A204.1 (cell line): ENCODE measurements around the gene TPST1.
"Not testable (repeated sequence)": the region's sequence is repeated elsewhere in the genome, so short reads cannot be mapped to it uniquely, and the experiment has no call there.

Experiments
- FAIRE-seq: peaks from 2 replicates; lab custom pipeline; 2012; peaks lifted over from hg19 to GRCh38; lab: Jason Lieb, UNC

TPST1 gene

DNA sequence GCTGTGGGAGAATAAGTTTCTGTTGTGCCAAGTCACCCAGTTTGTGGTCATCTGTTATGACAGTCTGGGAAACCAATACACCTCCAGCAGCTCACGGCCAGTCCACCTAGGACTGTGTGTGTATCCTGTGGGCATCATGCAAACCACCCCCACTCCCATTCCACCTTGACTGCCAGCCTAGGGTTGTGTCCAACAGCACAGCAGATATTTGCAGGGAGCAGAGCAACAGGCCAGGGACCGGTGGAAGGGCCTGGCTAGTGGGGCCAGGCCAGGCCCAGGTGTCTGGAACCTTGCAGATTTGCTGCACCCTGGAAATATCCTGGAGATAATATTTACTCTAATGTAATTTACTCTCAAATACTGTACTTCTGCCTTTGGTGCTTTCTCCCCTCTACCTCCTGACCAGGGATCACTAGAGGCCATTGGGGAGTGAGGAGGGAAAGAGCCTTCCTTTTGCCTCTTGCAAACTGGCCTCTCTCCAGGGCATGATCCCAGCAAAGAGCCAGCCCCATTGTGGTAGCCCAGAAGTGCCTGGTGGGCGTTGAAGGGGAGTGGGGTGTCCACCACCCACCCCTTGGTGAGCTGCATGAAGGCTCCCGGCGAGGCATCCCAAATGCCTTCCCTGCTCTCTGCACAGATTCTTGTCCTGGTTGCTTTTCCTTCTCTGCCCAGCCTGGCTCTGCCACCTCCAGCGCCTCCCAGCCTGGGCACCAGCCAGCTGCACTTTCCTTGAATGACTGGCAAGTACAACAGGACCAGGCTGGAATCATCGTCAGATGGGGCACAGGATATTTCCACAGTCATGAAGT, 15.2 kb upstream of the TPST1 start:
- no peak for FAIRE-seq

DNA sequence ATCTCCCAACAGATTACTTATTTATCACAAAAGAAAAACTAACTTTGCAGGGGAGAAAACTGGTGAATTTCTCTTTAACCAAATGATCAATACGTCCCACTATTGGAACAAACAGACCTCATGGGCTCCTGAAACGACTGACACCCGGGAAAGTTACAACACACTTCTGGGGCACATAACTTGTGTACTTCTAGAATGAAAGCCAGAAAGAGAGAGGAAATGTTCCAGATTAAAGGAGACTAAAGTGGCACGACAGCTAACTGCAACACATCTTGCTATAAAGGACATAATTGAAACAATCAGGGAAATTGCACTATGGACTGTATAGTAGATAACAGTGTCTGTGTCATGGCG, 14.7 kb upstream of the TPST1 start:
- FAIRE-seq: no peak

DNA sequence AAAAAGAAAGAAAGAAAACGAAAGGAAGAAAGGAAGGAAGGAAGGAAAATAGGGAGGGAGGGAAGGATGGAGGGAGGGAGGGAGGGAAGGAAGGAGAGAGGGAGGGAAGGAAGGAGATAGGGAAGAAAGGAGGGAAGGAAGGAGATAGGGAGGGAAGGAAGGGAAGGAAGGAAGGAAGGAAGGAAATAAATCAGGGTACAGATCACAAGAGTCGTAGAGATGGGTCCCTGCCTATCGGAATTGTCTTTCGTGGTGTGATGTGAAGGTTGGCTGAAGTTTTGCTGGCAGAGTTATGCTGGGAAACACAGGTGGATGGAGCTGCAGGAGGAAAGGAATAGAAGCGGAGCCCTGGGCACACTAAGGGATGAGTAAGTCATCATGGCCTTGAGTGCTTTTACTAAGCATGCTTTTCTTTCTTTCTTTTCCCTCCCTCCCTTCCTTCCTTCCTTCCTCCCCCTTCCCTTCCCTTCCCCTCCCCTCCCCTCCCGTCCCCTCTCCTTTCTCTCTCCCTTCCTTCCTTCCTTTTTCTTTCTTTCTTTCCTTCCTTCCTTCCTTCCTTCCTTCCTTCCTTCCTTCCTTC, 11.9 kb upstream of the TPST1 start:
- FAIRE-seq: no peak

DNA sequence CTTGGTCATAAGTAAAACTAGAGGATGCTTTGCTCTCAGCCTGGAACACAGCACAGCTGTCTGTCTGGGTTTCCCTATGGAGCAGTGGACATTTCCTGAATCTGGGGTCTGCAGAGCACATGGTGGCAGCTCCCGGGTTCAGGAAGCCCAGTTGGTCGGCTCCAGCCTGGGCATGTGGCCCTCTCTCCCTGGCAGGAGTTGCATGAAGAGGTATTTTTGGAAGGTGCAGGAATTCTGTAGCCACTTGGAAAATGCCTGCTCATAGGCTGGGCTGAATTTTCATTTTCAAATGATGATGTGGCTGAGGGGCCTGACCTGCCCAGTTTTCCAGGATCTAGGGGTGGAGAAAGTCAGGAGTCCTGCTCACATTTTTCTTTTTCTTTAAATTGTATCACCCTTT, 6.7 kb upstream of the TPST1 start:
- FAIRE-seq: no peak

DNA sequence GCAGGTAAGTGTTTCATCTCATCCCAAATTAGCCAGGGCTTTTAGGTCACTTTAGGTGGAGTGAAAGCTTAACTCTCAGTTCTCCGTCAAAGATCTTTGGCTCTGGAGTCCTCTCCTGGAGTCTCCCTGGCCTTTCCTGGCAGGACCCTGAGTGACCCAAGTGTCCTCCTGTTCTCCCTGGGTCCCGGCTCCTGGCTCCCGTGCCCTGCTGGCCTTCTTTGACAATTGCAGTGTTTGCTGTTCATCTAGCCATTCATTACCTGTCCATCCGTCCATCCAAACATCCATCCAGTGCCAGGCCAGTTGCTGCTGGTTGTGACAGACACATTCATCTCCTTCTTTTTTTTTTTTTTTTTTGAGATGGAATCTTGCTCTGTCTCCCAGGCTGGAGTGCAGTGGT, 6.2 kb upstream of the TPST1 start:
- FAIRE-seq: no peak

DNA sequence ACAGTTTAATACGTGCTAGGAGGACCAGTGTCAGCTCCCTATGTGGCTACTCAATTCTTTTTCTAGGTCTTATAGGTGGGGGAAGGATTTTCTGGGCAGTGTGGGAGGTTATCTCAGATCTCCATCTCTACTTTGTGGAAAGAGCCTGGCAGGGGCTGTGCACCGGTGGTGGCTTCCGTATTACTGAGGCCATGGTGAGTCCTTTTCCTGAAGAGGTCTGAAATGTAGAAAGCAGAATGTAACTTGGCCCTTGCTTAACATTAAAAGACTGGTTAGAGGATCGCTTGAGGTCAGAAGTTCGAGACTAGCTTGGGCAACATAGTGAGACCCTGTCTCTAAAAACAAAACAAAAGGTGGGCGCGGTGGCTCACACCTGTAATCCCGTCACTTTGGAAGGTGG, 2.7 kb upstream of the TPST1 start:
- no peak for FAIRE-seq

DNA sequence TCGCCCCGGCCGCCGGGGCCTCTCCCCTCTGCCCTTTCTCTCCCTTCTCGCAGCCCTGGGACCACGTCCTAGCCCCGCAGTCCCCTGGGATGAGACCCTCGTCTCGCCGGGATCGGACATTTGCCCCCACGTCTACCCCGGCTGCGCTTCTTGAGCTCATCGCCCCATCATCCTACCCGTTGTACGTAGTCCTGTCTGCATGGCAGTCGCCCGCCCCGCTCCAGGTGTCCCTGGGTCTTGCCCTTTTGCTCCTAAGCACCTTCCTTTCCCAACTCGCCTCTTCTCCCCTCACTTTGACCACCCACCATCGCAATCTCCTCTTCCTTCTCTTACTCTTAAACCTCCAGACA, 582 bp downstream of the TPST1 start:
- FAIRE-seq: no peak

DNA sequence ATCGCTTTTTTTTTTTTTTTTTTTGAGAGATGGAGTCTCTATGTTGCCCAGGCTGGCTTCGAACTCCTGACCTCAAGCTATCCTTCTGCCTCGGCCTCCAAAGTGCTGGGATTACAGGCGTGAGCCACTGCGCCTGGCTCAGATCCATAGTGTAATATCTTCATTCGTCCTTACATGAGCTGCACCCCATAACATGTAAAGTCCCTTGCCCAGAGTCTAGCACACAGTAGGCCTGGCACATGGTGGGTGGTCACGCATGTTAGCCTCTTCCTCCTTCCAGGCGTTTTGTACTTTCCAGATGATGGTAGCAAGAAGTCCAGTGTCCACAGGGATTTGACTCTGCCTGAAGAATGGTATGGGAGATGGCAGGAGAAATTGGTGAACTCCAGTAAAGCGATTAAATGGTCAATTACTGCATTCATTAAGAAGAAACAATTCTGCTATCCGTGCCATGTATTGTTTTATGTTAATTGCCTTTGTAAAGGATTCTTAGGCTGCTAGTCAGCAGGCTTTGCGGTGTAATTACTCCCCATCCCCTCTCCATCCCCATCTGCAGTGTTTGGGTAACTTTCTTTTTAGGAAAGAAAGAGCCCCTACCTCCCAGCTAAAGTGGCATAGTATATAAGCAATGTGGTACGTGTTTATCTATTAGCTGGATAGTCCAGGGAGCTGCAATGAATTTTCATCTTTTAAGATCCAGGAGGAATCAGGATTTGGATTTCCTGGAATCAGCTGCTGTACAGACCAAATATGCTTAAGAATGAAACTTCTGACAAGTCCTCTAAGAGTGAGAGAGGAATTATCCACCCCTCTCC, 1.2 kb downstream of the TPST1 start:
- FAIRE-seq: no peak

DNA sequence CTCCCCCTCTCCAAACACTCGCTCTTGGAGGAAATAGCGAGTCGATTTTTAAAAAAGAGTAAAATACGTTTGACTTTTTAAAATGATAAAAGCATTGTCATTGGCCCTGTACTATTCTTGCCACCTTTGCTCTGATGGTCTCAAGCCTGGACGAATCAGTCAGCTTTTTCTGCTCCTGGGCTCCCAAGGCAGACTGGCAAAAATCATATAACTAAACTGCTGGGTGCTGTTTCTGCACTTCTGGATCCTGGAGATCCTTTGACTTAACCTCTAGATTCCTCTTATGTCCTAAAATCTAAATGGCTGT, 1.8 kb downstream of the TPST1 start:
- FAIRE-seq: no peak

DNA sequence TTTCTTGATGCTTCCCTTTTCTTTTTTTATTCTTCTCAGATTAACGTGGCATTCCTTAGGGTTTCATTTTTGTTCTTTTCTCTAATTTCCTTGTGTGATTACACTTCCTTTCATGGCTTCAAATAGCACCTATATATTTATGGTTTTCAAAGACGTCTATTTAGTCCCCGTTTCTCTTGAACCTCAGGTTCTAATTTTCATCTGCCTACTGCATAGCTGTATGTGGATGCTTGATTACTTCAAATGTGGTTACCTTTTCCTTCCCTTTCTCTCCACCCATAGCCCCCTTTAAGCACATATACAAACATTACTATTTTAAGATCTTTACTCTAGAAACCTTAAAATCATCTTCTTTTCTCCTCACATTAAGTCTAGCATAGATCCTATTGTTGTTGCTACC, 2.4 kb downstream of the TPST1 start:
- FAIRE-seq: no peak

DNA sequence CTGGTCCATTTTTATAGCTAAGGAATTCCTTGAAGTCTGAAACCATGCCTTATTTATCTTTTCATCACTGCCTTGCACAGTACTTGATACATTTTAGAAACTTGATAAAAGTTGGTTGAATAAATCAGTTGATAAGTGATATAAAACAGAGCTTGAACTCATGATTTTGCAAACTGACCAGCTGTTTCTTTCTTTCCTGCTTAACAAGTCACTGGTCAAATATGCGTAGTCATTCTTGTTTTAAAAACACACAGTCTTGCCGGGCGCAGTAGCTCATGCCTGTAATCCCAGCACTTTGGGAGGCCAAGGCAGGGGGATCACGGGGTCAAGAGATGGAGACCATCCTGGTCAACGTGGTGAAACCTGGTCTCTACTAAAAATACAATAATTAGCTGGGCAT, 6.3 kb downstream of the TPST1 start:
- FAIRE-seq: no peak

DNA sequence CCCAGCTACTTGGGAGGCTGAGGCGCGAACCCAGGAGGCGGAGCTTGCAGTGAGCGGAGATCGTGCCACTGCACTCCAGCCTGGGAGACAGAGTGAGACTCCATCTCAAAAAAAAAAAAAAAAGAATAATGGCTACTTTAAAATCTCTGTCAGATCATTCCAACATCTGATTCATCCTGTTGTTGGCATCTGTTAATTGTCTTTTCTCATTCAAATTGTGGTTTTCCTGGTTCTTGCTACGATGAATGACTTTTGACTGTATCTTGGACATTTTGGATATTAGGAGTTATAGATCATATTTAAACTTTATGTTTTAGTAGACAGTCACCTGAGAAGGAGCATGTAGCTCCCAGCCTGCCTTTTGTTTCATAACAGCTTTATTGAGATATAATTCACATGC, 8.5 kb downstream of the TPST1 start:
- no peak for FAIRE-seq

DNA sequence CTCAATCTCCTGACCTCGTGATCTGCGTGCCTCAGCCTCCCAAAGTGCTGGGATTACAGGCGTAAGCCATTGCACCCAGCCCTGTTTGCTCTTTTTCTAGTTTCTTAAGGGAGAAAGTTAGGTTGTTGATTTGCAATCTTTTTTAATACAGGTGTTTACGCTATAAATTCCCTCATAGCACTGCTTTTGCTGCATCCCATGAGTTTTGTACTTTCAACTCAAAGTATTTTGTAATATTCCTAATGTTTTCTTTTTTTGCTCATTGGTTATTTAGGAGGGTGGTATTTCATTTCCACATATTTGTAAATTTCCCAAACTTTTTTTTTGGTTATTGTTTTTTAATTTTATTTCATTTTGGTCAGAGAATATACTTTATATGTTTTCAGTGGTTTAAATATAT, 11.6 kb downstream of the TPST1 start:
- no peak for FAIRE-seq

DNA sequence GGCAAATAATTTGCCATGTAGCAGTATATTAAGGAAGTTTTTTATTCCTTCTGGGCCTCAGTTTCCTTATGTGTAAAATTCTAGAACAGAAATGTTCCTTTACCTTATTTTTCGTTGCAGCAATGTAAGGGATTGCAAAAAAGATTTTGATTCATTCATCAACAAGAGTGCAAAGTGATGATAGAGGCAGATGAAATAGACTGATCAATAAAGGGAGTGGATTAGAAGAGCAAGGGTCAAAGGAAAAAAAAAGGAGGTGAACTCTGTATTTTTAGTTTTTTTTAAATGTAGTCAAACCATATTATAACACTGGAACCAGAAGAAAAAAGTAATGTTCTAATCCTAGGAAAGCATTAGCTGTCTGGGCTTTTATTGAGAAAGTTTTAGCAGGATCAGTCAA, 14.7 kb downstream of the TPST1 start:
- no peak for FAIRE-seq

DNA sequence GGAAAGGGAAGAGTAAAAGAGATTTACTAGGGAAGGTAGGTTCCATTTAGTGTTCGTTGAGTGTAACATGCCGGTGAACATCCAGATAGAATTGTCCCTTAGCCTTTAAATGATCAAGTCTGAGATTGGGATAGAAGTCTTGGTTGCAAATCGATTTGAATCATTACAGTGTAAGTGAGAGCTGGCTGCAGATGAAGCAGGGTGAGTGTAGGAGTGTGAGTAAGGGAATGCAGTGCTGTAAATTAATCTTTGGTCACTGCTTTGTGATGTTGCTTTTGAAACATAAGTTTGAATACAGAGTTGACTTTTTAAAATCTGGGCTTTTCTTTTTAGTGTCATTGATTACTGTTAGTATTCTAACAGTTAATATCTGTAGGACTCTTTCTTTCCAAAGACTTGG, 16.3 kb downstream of the TPST1 start:
- FAIRE-seq: no peak

DNA sequence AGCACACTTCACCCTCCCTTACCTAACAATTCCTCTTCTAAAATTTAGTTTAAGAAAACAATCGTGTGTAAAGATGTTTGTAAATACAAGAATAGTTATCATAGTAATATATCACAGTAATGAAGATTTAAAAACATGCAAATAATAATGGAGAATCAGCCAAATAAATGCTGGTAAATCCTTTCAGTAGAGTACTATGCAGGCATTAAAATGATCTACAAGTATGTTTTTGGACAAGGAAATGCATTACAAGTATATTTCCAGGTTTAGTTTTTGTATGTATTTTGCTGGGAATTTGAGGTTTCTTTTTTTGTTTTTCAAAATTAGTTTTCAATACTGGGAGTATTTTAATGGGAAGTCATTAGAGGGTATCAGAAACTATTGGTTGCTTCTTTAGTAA, 22.7 kb downstream of the TPST1 start:
- FAIRE-seq: no peak

DNA sequence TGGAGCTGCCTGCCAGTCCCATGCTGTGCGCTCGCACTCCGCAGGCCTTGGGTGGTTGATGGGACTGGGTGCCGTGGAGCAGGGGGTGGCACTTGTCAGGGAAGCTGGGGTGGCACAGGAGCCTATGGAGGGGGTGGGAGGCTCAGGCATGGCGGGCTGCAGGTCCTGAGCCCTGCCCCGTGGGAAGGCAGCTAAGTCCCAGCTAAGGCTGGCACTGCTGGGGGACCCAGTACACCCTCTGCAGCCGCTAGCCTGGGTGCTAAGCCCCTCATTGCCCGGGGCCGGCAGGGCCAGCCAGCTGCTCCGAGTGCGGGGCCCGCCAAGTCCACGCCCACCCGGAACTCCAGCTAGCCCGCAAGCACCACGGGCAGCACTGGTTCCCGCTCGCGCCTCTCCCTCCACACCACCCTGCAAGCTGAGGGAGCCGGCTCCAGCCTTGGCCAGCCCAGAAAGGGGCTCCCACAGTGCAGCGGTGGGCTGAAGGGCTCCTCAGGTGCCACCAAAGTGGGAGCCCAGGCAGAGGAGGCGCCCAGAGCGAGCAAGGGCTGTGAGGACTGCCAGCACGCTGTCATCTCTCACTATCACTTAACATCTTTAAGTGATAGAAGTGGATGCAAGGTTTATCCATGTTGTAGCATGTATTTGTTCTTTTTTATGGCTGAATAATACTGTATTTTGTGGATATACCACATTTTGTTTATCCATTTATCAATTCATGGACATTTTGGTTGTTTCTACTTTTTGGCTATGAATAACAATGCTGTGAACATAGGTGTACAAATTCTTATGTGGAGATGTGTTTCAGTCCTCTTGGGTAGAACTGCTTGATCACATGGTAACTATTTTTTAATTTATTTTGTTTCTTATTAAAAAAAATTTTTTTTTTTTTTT, 26.4 kb downstream of the TPST1 start:
- FAIRE-seq: not testable (repeated sequence)

DNA sequence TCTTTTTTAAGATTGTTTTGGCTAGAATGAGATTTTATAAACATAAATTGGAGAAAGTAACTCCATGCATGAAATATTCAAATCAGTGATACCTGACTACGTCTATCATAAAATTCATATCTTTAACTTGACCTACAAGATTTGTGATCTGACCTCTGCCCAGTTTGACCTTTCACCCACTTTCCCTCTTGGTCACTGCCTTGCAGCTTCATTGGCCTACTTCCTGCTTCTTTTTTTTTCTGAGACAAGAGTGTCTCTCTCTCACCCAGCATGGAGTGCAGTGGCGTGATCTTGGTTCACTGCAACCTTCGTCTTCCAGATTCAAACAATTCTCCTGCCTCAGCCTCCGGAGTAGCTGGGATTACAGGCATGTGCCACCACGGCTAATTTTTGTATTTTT, 28.5 kb downstream of the TPST1 start:
- FAIRE-seq: no peak

DNA sequence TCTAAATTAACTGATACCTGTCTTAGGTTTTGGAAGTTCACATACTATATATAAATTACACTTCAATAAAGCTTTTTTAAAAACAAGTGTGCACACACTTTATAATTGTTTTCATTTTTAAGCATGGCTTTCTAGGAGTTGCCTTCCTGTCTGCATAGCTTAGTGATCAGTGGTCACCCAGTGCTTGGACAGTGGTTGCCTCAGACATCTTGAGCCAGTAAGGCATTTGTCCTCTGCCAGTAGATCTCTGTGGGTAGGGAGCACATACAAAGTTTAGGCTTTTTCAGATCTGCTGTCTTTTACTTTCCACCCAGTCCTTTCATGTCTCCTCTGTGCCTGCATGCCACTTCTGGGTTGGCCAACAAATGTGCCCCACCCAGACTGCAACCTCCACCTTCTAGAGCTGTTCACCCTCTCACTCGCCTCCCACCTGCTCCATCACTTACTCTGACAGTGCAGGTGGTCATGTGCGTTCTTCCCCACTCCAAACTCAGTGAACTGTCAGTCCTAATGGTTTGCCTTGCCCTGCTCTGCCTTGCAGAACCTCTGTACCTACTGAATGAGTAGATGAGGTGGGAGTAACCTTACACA, 31.7 kb downstream of the TPST1 start:
- no peak for FAIRE-seq

DNA sequence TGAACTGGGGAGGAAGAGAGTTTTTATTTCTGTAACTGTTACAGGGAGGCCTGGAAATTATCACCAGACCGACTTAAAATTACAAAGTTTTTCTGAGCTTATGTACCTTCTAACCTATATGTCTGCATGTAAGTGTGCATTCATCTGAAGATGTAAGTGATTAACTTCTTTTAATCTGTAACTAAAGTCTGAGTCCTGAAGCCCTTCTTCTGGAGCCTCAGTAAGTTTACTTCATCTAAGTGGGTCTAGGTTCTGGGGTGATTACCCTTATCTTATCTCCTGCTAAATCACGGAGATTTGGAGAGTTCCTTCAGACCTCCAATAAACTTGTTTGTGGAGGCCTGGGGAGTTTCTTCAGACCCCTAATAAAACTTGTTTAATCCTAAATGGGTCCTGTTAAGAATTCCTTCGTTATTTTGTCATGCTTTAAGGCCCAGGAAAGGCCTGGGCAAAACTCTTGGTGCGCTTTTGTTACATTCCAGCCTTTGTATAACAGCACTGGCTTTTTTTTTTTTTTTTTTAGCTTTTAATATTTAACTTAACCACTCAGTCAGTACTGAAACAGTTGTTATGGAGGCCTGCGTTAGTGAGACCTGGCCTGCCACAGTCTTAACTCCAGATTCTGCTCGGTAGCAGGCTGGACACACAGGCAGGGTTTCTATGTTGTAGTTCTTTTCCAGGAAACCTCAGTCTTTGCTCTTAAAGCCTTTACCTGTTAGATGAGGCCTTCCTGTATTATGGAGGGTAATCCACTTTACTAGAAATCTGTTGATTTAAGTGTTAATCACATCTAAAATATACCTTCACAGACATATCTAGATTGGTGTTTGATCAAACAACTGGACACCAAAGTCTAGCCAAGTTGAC, 33.0 kb downstream of the TPST1 start:
- no peak for FAIRE-seq

DNA sequence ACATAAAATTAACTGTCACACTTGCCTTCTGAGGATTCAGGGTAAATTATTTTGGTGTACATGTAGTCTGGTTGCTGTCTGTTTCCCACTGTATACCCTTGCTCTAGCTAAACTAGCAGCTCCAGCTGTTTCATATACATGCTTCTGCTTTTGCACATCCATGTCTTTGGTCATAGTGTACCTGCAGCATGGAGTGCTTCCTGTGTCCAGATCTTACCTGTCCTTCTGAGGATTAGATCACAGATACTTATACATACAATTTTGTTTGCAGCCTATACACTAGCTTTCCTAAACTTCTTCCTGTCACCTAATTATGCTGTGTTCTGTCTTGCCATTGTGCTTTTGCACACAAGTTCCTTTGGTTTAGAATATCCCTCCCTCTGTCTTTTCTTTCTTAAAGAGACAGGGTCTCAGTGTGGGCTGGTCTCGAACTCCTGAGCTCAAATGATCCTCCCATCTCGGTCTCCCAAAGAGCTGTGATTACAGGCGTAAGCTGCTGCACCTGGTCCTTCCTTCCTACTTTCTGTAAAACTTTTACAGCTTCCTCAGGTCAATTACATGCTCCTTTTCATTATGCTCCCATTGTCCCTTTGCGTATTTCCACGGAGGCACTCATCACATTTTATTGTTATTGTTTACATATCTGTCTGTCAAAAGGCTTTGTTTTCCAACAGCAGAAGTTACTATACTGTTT, 33.8 kb downstream of the TPST1 start:
- FAIRE-seq: no peak
